ENCODE data around the gene MINDY3.

MINDY3 gene

DNA sequence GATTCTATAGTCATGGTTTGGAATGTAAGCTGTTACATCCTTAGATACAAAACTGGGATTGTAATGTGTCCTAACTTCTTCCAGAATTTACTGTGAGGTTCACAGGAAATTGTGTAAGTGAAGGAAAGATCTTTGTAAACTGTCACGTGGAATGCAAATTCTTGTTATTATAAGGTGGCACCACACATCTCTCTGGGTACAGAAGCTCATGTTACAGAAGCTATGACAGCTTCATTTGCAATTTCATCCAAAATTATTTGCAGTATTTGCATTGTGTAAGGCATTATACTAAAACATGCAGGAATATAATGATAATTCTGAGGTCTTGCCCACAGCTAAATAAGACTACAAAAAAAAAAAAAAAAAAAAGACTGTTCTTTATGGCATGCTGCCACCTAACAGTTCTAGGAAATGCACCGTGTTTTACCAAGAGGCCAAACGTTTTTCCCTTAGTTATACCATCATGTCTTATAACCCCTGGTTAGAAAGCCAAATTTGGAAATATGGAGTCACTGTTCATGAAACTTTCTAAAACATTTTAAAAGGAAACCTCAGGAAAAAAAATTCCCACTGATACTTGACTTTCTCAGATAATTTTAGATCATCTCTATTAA, 17.6 kb downstream of the MINDY3 start:
- ATAC-seq (no peak), DNase-seq (ENCODE audit: low spot score in 2 of 2) (no peak)
- Mint-ChIP-seq H3K4me3 (no peak overlapping the region), H3K36me3 (peaks cover 49% of the 10 kb centered on the region), H3K27ac (no peak overlapping the region), H3K9me3 (no peaks in the 10 kb centered on the region), H3K4me1 (peaks cover 12% of the 10 kb centered on the region)

DNA sequence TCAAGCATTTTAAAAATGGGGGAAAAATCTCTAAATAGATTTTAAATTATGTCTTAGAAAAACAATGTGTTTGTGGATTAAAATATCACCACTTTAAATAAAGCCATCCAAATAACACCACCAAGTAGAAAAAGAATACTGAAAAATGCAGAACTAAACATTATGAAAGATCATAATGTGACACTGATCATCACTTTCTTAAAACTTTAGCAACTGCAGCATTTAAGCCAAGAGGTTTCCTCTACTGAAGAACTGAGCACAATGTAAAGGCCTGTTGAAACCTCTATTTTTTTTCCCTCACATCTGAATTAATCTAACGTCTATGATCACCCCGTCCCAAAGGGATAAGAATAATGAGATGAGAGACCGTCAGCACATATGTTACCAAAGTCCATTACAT, 18.6 kb downstream of the MINDY3 start:
- Mint-ChIP-seq H3K4me3 (no peak overlapping the region), H3K27ac (peak overlapping the region; percentile 23), H3K36me3 (peaks cover 43% of the 10 kb centered on the region), H3K4me1 (peaks cover 12% of the 10 kb centered on the region), H3K9me3 (no peaks in the 10 kb centered on the region)
- no peak for ATAC-seq
- no peak for DNase-seq (ENCODE audit: low spot score in 2 of 2)

DNA sequence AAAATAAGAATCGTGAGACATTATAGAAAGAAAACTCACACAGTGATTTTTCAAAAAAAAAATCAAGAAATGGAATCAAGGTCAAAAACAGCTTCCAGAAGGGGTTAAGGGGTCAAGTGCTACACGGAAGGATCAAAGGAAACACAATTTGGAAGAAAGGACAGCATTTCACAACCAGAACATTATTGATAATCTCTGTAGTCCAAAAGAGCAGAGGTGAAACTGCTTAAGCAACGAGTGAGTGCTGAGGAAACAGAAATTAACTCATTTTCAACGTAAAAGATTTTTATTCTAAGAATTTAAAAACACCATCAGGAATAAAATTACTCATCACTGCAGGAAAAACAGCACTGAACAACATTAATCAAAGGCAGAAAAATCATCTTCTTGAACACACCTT, 23.5 kb downstream of the MINDY3 start:
- Mint-ChIP-seq H3K9me3 (no peaks in the 10 kb centered on the region), H3K4me3 (no peak overlapping the region), H3K4me1 (peaks cover 10% of the 10 kb centered on the region), H3K36me3 (peaks cover 39% of the 10 kb centered on the region), H3K27ac (no peak overlapping the region)
- no peak for DNase-seq (ENCODE audit: low spot score in 2 of 2)
- peak; percentile 70 for ATAC-seq

DNA sequence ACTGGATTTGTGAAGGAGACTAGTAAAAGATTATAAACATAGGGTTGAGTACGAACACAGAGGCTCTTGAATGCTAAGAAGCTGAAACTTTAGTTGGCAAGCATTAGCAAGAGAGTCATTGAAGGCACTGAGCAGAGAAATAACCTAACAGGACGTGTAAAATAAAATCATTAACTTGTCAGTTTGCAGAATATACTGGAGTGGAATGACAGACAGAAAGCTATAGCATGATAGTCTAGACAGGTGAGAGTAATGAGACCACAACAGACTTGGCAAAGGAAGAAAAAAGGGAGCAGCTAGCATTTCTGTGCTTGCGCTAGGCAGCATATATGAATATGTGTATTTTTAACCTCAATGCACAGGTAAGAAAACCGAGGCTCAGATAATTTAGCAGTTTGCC, 30.8 kb downstream of the MINDY3 start:
- no peak overlapping the region for H3K4me3 Mint-ChIP-seq
- peaks cover 71% of the 10 kb centered on the region for H3K36me3 Mint-ChIP-seq
- H3K27ac Mint-ChIP-seq = peak overlapping the region; percentile 56
- peaks cover 19% of the 10 kb centered on the region for H3K4me1 Mint-ChIP-seq
- no peak for DNase-seq (ENCODE audit: low spot score in 2 of 2)
- H3K9me3 Mint-ChIP-seq = no peaks in the 10 kb centered on the region
- ATAC-seq = no peak

DNA sequence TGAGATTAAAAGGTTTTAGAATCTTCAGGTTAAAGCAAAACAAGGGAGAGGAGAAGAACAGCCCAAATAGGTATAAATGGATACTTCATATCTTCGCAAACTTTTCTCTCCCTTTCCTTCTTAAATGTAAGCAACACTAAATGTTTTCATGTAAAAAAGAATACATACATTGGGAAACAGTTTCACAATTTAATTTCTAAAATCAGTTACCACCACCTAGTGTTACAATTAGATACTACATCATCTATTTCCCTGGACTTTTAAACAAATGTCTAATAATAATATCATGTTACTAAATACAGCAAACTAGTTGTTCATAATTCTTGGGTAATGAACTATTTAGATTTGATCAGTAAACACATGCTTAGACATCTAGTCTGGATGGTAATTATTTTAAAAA, 35.8 kb downstream of the MINDY3 start:
- Mint-ChIP-seq H3K27ac (no peak overlapping the region), H3K9me3 (no peaks in the 10 kb centered on the region), H3K4me1 (no peaks in the 10 kb centered on the region), H3K36me3 (peaks cover 75% of the 10 kb centered on the region), H3K4me3 (no peak overlapping the region)
- DNase-seq (ENCODE audit: low spot score in 2 of 2) (no peak), ATAC-seq (no peak)

DNA sequence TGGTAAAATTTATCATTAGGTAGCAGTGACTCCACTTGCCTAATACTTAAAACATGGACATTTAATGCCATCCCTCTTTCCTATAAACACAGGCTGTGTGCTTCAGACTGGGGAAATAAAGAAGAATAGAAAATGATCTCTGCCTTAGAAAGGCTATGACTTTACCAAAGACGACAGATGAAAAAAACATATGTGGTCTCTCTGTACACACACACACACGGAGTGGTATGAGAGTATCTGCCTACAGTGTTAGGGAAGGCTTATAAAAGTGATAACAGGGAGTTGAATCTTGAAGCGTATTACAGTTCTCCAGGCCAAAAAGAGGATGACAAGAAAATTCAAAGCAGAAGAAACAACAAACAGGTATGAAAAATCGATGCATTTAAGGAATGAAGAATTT, 38.2 kb downstream of the MINDY3 start:
- H3K4me3 Mint-ChIP-seq = no peak overlapping the region
- H3K36me3 Mint-ChIP-seq = peaks cover 75% of the 10 kb centered on the region
- H3K4me1 Mint-ChIP-seq = peaks cover 13% of the 10 kb centered on the region
- ATAC-seq (no peak), DNase-seq (ENCODE audit: low spot score in 2 of 2) (no peak)
- H3K9me3 Mint-ChIP-seq = no peaks in the 10 kb centered on the region
- H3K27ac Mint-ChIP-seq = no peak overlapping the region

- no peak overlapping the region for H3K4me3 Mint-ChIP-seq
- H3K27ac Mint-ChIP-seq = no peak overlapping the region
- H3K4me1 Mint-ChIP-seq = peaks cover 13% of the 10 kb centered on the region
- DNase-seq (ENCODE audit: low spot score in 2 of 2) = no peak
- H3K9me3 Mint-ChIP-seq = no peaks in the 10 kb centered on the region
- no peak for ATAC-seq
- peaks cover 76% of the 10 kb centered on the region for H3K36me3 Mint-ChIP-seq
Observed at GRCh38 chr10:15821046-15821683, 39.1 kb downstream of the MINDY3 start.

DNA sequence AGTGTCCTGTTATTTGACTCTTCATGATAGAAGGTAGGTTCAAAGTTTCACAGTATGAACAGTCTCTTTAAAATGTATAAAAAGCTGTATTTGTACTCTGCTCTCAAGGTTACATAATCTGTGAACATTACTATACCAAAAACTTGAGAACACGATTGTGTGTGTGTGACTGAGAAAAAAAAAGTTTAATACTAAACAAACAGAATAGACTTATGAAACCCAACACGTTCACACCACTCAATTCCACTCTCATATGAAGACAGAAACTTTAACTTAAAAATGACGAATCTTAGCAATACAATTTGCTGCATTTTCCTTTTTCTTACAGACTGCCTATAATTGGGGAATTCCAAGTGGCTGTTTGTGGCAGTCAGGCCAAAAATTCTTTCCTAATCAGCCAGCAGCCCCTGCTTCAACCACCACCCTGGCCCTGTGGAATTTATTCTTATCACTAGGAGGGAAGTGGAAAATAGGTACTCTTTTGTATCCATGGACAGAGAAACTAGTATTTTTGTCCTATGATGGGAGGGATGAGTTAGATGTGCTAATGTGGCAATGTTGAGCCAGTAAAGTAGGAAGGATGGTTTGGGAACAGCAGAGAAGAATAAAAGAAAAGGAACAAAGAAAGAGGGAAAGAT, 42.8 kb downstream of the MINDY3 start:
- peaks cover 20% of the 10 kb centered on the region for H3K4me1 Mint-ChIP-seq

DNA sequence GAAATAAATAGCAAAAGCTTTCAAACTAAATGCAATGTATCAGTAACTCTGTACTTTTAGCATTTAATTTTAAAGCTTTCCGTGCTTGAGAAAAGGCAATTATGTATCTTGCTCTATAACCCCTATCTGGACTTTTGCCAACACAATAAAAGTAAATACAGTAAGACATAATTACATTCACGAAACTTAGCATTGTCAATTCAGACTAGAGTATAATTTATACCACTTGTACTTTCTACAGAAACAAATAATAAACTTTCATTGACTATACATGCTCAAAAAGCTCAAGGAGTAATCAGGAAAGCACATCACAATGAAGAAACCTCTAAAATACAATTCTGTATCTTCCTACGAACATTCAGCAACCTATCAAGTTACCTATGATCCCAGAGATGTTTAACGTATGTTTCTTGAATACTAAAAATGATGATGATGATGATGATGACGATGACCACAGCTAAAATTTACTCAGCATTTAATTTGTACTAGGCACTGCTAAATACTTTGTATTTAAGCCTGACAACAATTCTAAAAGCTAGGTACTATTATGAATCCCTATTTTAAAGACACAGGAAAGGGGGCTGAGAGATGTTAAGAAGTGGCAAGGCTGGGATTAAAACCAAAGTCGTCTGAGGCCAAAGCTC, 44.9 kb downstream of the MINDY3 start:
- peaks cover 63% of the 10 kb centered on the region for H3K36me3 Mint-ChIP-seq
- no peak overlapping the region for H3K4me3 Mint-ChIP-seq
- ATAC-seq (no peak), DNase-seq (ENCODE audit: low spot score in 2 of 2) (no peak)
- H3K4me1 Mint-ChIP-seq = peaks cover 20% of the 10 kb centered on the region
- no peaks in the 10 kb centered on the region for H3K9me3 Mint-ChIP-seq
- no peak overlapping the region for H3K27ac Mint-ChIP-seq

More for the DNA sequence above, 42.8 kb downstream of the MINDY3 start:
- no peaks in the 10 kb centered on the region for H3K9me3 Mint-ChIP-seq
- no peak for DNase-seq (ENCODE audit: low spot score in 2 of 2)
- H3K27ac Mint-ChIP-seq = peak overlapping the region; percentile 6
- H3K4me3 Mint-ChIP-seq = no peak overlapping the region
- peak; percentile 26 for ATAC-seq
- H3K36me3 Mint-ChIP-seq = peaks cover 68% of the 10 kb centered on the region

- H3K36me3 Mint-ChIP-seq = peaks cover 57% of the 10 kb centered on the region
- H3K4me1 Mint-ChIP-seq = peaks cover 20% of the 10 kb centered on the region
- no peak for DNase-seq (ENCODE audit: low spot score in 2 of 2)
- no peak overlapping the region for H3K27ac Mint-ChIP-seq
- H3K4me3 Mint-ChIP-seq = no peak overlapping the region
- no peaks in the 10 kb centered on the region for H3K9me3 Mint-ChIP-seq
- peak; percentile 36 for ATAC-seq
Observed at GRCh38 chr10:15814565-15814964, 45.7 kb downstream of the MINDY3 start.

DNA sequence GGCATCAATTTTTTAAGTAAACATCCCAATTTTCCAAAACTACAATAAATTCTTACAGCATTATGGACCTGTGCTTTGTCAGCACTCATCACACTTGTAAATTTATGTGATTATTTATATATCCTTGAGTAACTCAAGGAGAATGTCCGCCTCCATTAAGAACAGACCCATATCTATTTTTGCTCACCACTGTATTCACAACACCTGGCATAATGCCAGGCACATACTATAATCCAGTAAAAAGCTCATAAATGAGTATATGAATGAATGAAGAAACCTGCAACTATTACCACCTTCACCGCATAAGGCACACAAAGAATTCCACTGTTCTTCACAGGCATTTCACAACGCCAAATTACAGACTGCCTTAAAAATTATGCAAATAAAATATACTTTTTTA, 46.9 kb downstream of the MINDY3 start:
- H3K9me3 Mint-ChIP-seq = no peaks in the 10 kb centered on the region
- H3K27ac Mint-ChIP-seq = no peak overlapping the region
- ATAC-seq (no peak), DNase-seq (ENCODE audit: low spot score in 2 of 2) (no peak)
- H3K4me1 Mint-ChIP-seq = peaks cover 15% of the 10 kb centered on the region
- peaks cover 49% of the 10 kb centered on the region for H3K36me3 Mint-ChIP-seq
- H3K4me3 Mint-ChIP-seq = no peak overlapping the region

DNA sequence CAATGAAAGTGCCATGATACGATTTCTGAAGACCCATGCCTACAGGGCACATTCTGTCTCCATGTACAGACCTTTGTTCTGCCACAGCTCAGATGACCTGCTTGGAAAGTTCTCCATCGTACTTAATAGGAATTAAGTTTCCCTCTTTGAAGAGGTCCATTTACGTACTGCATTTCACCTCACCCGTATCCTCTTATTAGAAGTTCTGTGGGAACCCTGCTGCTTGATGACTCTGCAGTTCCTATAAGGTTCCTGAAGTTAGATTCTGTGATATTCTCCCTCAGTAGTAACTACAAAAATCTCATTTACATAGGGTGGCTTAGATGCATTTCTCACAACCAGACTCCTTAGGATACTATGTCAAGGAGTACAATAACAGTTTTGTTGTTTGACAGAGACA, 50.9 kb downstream of the MINDY3 start:
- peaks cover 29% of the 10 kb centered on the region for H3K36me3 Mint-ChIP-seq
- no peaks in the 10 kb centered on the region for H3K9me3 Mint-ChIP-seq
- H3K27ac Mint-ChIP-seq = no peak overlapping the region
- DNase-seq (ENCODE audit: low spot score in 2 of 2) (no peak), ATAC-seq (no peak)
- H3K4me3 Mint-ChIP-seq = no peak overlapping the region
- H3K4me1 Mint-ChIP-seq = peaks cover 7% of the 10 kb centered on the region

DNA sequence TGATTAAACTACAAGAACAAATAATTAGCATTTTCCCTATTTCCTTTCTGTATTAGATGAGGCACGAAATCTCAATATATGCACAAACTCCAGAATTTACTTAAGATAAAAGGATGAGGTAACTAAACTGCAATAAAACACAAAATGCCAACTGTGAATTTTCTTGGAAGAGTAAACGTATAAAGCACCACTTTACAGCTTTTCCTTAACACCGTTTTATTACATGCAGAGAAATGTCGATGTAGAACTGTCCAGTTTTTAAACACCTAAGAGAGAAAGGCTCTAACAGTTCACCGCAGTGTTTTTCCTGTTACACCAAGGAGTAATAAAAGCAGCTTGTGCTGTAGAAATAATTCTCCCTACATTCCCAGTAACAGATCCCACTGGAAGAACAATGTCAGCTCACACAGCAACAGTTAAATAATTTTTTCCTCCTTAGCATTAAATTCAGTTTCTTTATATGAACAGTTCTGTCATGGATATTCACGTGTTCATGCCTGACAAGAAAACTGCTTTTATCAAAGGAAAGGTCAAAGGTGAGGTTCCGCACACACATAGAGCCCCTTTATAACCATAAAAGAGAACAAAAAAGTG, 52.0 kb downstream of the MINDY3 start:
- ATAC-seq = no peak
- peaks cover 12% of the 10 kb centered on the region for H3K4me1 Mint-ChIP-seq
- no peak overlapping the region for H3K4me3 Mint-ChIP-seq
- no peak overlapping the region for H3K27ac Mint-ChIP-seq
- no peaks in the 10 kb centered on the region for H3K9me3 Mint-ChIP-seq
- no peak for DNase-seq (ENCODE audit: low spot score in 2 of 2)
- peaks cover 24% of the 10 kb centered on the region for H3K36me3 Mint-ChIP-seq

DNA sequence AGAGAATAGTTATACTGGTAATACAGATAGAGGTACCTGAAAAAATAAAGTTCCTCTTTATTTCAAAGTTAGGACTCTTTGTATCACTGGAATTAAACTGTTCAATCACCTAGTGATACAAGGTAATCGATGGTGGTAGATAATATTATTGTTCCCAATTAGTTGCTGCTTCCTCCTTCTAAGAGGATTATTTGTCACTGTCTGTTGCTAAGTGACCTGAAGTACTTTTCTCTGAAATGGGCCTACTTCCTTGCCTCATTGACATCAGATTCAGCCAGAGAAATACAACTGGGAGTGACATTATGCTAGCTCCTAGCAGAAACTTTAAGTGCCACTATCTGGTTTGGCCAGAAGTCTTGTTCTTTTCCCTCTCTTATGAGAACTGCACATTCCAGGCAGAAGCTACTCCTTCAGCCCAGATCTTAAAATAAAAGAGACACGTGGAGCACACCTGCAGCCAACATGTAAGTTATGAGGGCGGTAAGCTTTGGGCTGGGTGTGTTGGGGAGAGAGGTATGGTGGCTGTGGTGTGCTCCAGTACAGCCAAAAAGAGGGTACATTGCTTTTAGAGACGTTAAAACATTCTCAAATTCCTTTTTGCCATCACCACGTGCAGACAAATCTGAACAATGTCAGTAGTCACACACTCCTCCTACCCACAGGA, 54.8 kb downstream of the MINDY3 start:
- Mint-ChIP-seq H3K4me1 (peaks cover 11% of the 10 kb centered on the region), H3K4me3 (no peak overlapping the region), H3K36me3 (peaks cover 25% of the 10 kb centered on the region), H3K9me3 (no peaks in the 10 kb centered on the region), H3K27ac (no peak overlapping the region)
- ATAC-seq = no peak
- no peak for DNase-seq (ENCODE audit: low spot score in 2 of 2)

- Mint-ChIP-seq H3K36me3 (peaks cover 33% of the 10 kb centered on the region), H3K9me3 (no peaks in the 10 kb centered on the region), H3K4me3 (no peak overlapping the region), H3K4me1 (peaks cover 11% of the 10 kb centered on the region), H3K27ac (no peak overlapping the region)
- DNase-seq (ENCODE audit: low spot score in 2 of 2) (no peak), ATAC-seq (no peak)
Observed at GRCh38 chr10:15804109-15804508, 56.2 kb downstream of the MINDY3 start.

Measured in stimulated activated effector memory CD8-positive, alpha-beta T cell treated with anti-CD3 and anti-CD28 coated beads, Interleukin-12 subunit alpha, Interleukin-12 subunit beta, amount 100 ng/mL, for 72 hours (primary cell).